Measurements from ENCODE around the gene NBPF26.
"Not testable (repeated sequence)": the region's sequence is repeated elsewhere in the genome, so short reads cannot be mapped to it uniquely, and the experiment has no call there.

Gene NBPF26

DNA sequence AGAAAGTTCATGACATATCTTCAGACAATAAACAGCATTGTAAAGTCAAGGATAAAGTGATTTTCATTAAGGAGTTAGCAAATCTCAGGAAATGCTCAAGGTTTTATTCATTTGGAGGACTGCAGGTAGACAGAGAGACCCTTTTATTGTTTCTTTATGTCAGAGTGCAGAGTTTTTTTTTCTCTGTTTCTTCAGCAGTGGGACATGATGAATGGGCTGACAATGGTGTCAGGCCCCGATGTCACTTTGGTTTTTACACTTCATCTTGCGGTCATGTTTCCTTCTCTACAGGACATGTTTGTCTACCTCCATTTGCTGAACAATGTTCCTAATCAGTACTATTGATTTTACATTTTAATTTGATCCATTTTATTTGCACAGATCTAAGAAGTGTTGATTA, 134.4 kb downstream of the NBPF26 start:
- DNase-seq (ENCODE audit: low read depth in 2 of 2), result not testable (repeated sequence)

- not testable (repeated sequence) for DNase-seq (ENCODE audit: low read depth in 2 of 2)
Measured at GRCh38 chr1:120859615-120860234, 136.0 kb downstream of the NBPF26 start.

DNA sequence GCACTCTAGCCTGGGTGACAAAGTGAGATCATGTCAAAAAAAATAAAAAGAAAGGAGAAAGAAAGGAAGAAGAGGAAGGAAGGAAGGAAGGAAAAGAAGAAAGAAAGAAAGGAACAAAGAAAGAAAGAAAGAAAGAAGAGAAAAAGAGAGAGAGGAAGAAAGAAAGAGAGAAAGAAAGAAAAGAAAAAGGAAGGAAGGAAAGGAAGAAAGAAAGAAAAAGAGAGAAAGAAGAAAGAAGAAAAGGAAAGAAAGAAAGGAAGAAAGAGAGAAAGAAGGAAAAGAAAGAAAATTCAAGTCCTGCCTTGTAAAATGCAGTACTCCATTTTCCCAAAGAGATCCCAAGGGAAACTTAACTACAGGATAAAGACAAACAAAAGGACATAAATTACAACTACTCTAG, 154.5 kb downstream of the NBPF26 start:
- DNase-seq (ENCODE audit: low read depth in 2 of 2), result not testable (repeated sequence)

- not testable (repeated sequence) for DNase-seq (ENCODE audit: low read depth in 2 of 2)
Measured at GRCh38 chr1:120880056-120880455, 156.3 kb downstream of the NBPF26 start.

- DNase-seq (ENCODE audit: low read depth in 2 of 2), result not testable (repeated sequence)
Measured at GRCh38 chr1:120881934-120882333, 158.2 kb downstream of the NBPF26 start.

All from stimulated activated CD4-positive, alpha-beta T cell treated with anti-CD3 and anti-CD28 coated beads, Interleukin-12 subunit alpha, Interleukin-12 subunit beta, amount 100 ng/mL, for 24 hours (primary cell).